H54 (cell line): ENCODE results near the gene INSM1.
"Not testable (repeated sequence)": the region's sequence is repeated elsewhere in the genome, so short reads cannot be mapped to it uniquely, and the experiment has no call there.

ENCODE experiments used
- DNase-seq: peaks from one replicate; pipeline ENCODE4 v3.0.0; 2011; ENCODE audit warnings: low spot score, mixed read lengths; ENCODE audit not compliant: insufficient read length
- FAIRE-seq: peaks from 3 replicates; lab custom pipeline; 2011; peaks lifted over from hg19 to GRCh38; lab: Jason Lieb, UNC
- POLR2A ChIP-seq: IDR thresholded peaks from 2 replicates; pipeline ENCODE4 v1.6.1; 2011; ENCODE audit warnings: low read depth, mild to moderate bottlenecking, low read length

The INSM1 gene

DNA sequence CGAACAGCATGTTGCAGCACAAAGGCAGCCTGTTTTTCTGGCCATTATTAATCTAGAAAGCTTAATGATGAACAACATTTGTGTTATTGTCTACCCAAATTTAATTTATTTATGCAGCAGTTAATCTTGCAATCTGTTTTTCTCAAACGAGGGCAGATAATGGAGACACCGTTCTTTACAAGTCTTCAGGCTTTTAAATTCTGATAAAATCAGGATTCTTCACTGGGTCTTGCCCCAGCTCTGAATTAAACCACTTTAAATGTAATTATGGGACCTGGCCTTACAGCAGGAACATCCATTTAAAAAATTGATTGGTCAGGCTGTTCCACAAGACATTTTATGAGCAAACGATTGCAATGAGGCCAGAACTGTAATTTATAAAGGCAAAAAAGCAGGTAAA lies 26.5 kb upstream of the INSM1 start:
- no peak for DNase-seq
- FAIRE-seq: no peak
- TF ChIP-seq POLR2A: no peak

- FAIRE-seq: no peak
- no peak for TF ChIP-seq POLR2A
- no peak for DNase-seq
Measured at GRCh38 chr20:20342066-20342465, 25.8 kb upstream of the INSM1 start.

DNA sequence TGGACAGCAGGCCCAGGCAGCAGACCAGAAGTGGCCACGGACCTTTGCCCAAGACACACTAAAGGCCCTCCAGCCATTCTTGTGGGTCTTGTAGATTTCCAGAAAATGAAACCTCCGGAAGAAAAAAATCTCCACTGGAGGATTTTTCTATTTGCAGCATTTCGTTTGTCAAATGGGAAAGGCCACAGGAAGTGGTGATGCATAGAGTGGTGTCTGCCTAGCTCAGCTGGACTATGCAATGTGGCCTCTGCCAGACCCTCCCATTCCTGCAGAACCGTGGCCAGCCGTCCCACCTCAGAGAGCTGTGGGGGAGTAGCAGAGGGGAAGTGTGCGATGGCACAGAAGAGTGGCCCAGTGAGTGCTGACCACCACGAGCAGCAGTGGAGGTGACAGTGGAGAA lies 24.0 kb upstream of the INSM1 start:
- TF ChIP-seq POLR2A: no peak
- no peak for FAIRE-seq
- DNase-seq: no peak

DNA sequence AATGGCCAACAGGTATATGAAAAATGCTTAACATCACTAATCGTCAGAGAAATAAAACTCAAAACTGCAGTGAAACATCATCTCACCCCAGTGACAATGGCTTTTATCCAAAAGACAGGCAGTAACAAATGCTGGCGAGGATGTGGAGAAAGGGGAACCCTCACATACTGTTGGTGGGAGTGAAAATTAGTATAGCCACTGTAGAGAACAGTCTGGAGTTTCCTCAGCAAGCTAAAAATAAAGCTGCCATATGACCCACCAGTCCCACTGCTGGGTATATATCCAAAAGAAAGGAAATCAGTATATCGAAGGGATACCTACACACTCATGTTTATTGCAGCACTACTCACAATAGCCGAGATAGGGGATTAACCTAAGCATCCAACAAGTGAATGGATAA lies 23.4 kb upstream of the INSM1 start:
- FAIRE-seq: no peak

DNA sequence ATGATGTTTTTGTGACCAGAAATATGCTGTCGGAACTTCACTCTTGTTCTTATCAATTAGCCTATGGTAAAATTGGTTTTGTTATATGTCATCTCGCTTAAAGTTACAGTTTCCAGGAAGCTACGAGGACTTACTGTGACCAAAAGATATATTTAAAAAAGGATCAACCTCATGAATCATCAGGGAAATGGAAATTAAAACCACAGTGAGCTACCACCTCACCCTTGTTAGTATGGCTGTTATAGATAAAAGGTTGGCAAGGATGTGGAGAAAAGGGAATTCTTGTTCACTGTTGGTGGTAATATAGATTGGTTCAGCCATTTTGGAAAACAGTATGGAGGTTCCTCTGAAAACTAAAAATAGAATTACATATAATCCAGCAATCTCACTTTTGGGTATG lies 14.3 kb upstream of the INSM1 start:
- no peak for TF ChIP-seq POLR2A
- DNase-seq: no peak
- FAIRE-seq: no peak

More for the DNA sequence above, 23.4 kb upstream of the INSM1 start:
- no peak for DNase-seq
- no peak for TF ChIP-seq POLR2A

- not testable (repeated sequence) for FAIRE-seq, DNase-seq
Measured at GRCh38 chr20:20355503-20355902, 12.4 kb upstream of the INSM1 start.

- no peak for TF ChIP-seq POLR2A
- DNase-seq (no peak), FAIRE-seq (no peak)
Measured at GRCh38 chr20:20358801-20359200, 9.1 kb upstream of the INSM1 start.

DNA sequence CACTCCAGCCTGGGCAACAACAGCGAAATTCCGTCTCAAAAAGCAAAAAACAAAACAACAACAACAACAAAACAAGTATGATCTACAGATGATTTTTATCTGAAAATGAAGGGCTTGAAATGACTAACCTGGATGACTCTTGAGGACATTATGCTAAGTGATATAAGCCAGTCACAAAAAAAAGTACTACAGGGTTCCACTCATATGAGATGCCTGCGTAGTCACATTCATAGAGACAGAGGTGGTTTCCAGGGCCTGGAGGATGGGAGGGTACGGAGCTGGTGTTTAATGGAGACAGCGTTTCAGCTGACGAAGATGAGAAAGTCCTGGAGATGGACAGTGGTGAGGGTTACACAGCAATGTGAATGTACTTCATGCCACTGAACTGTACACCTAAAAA lies 8.3 kb upstream of the INSM1 start:
- no peak for TF ChIP-seq POLR2A
- FAIRE-seq: no peak
- DNase-seq: no peak

- no peak for TF ChIP-seq POLR2A
- DNase-seq (peak; percentile 72), FAIRE-seq (no peak)
Measured at GRCh38 chr20:20360464-20360863, 7.4 kb upstream of the INSM1 start.

- FAIRE-seq: no peak
- no peak for TF ChIP-seq POLR2A
- no peak for DNase-seq
Measured at GRCh38 chr20:20362774-20363433, 5.0 kb upstream of the INSM1 start.

DNA sequence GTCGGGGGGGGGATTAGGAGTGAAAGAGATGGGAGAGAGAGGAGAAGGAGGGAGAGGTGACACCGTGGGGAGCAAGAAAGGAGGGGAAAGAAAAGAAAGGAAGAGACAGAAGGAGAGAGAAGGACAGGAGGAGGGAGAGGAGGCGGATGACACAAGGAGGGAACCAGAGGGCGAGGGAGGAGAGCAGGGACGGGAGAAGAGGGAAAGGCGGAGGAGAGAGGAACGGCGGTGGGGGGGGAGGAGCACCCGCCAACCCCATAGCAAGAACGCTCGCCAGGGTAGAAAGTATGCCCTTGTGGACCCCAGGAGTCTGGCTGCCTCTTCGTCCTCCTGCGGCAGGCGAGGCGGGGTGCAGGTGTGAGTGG lies 4.5 kb upstream of the INSM1 start:
- TF ChIP-seq POLR2A: no peak
- DNase-seq (no peak), FAIRE-seq (no peak)

GRCh38 chr20:20363799-20364592 lies 3.9 kb upstream of the INSM1 start:
- FAIRE-seq: no peak
- no peak for TF ChIP-seq POLR2A
- no peak for DNase-seq

GRCh38 chr20:20364593-20365479 lies 3.1 kb upstream of the INSM1 start:
- DNase-seq (no peak), FAIRE-seq (no peak)
- no peak for TF ChIP-seq POLR2A
